DND-41 (cell line): Measurements from ENCODE around the gene AOPEP.

Experiments used
- ATAC-seq: fragments of 200-7000 bp; cut with Tn5 transposase; 3 replicates; pipeline ENCODE4 v1.9.1; 2021; ENCODE audit warnings: low read depth; ENCODE audit not compliant: insufficient read depth
- DNase-seq: peaks from one replicate; pipeline ENCODE4 v3.0.0-alpha.2; 2020
- H2AFZ ChIP-seq: 2 replicates; pipeline ENCODE4 v1.6.0; 2012; ENCODE audit warnings: low read depth, low read length
- H3K27ac ChIP-seq: 2 replicates; pipeline ENCODE4 v1.5.1; 2012; ENCODE audit warnings: low read length, inconsistent platforms
- H3K27me3 ChIP-seq: fragments of 200-600 bp; sonication (generic); 2 replicates; pipeline ENCODE4 v1.6.0; 2012; ENCODE audit warnings: low read length, mild to moderate bottlenecking, inconsistent platforms; ENCODE audit not compliant: insufficient read depth, poor library complexity
- H3K36me3 ChIP-seq: 2 replicates; pipeline ENCODE4 v1.5.1; 2012; ENCODE audit warnings: low read length, inconsistent platforms; ENCODE audit not compliant: insufficient read depth
- H3K4me1 ChIP-seq: 2 replicates; pipeline ENCODE4 v1.5.1; 2012; ENCODE audit warnings: mild to moderate bottlenecking, low read length; ENCODE audit not compliant: insufficient read depth
- H3K4me2 ChIP-seq: 2 replicates; pipeline ENCODE4 v1.6.0; 2012; ENCODE audit warnings: mild to moderate bottlenecking, moderate library complexity, low read length, inconsistent platforms; ENCODE audit not compliant: insufficient read depth
- H3K4me3 ChIP-seq, 2 experiments: fragments of 200-600 bp in 1 of 2; shearing (Covaris generic) in 1 of 2; 2 replicates each; pipeline ENCODE4 v1.5.1; 2012 to 2016; ENCODE audit warnings: inconsistent platforms in 2 of 2, low read length in 2 of 2, mild to moderate bottlenecking in 2 of 2, low read depth in 1 of 2, moderate library complexity in 1 of 2
- H3K79me2 ChIP-seq: 2 replicates; pipeline ENCODE4 v1.6.0; 2012; ENCODE audit warnings: low read length, inconsistent platforms; ENCODE audit not compliant: insufficient read depth
- H3K9ac ChIP-seq: 2 replicates; pipeline ENCODE4 v1.6.0; 2012; ENCODE audit warnings: low read depth, mild to moderate bottlenecking, inconsistent platforms, low read length, moderate library complexity
- H3K9me3 ChIP-seq: 2 replicates; pipeline ENCODE4 v1.5.1; 2012; ENCODE audit warnings: low read length, moderate library complexity, mild to moderate bottlenecking, inconsistent platforms; ENCODE audit not compliant: insufficient read depth, severe bottlenecking
- H4K20me1 ChIP-seq: 2 replicates; pipeline ENCODE4 v1.6.0; 2012; ENCODE audit warnings: low read length; ENCODE audit not compliant: insufficient read depth
- CTCF ChIP-seq: IDR thresholded peaks from 2 replicates; pipeline ENCODE4 v1.5.1; 2012; ENCODE audit warnings: borderline replicate concordance, low read length, moderate library complexity, mild to moderate bottlenecking; ENCODE audit not compliant: poor library complexity, severe bottlenecking; ENCODE audit errors: extremely low read depth
- EZH2 ChIP-seq: IDR thresholded peaks from 3 replicates; pipeline ENCODE4 v1.6.1; 2012; ENCODE audit warnings: borderline replicate concordance, low read depth, mild to moderate bottlenecking, moderate library complexity, low read length, inconsistent platforms; ENCODE audit not compliant: severe bottlenecking

Gene AOPEP

DNA sequence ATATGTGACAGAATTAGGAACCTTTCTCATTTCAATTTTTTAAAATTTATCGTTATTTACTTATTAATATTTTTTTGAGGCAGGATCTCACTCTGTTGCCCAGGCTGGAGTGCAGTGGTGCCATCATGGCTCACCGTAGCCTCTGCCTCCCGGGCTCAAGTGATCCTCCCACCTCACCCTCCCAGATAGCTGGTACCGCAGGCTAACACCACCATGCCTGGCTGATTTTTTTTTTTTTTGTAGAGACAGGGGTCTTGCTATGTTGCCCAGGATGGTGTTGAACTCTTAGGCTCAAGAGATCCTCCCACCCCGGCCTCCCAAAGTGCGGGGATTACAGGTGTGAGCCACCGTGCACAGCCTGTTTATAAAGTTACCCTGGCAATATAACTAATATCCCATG lies 275.2 kb downstream of the AOPEP start:
- H3K79me2 ChIP-seq, result no peaks in the 10 kb centered on the region
- H3K4me1 ChIP-seq, result no peaks in the 10 kb centered on the region
- H3K9ac ChIP-seq, result no peak overlapping the region
- no peak overlapping the region for H3K4me2 ChIP-seq
- H3K9me3 ChIP-seq, result no peaks in the 10 kb centered on the region
- no peak overlapping the region for H3K27ac ChIP-seq
- no peak for DNase-seq
- no peaks in the 10 kb centered on the region for H3K27me3 ChIP-seq
- H3K4me3 ChIP-seq, result no peak overlapping the region
- TF ChIP-seq CTCF (no peak), EZH2 (no peak)
- no peaks in the 10 kb centered on the region for H4K20me1 ChIP-seq
- no peaks in the 10 kb centered on the region for H3K36me3 ChIP-seq
- no peak overlapping the region for H2AFZ ChIP-seq
- no peak for ATAC-seq

GRCh38 chr9:95003689-95004410 lies 277.4 kb downstream of the AOPEP start:
- no peak for ATAC-seq
- Histone ChIP-seq H3K4me3 (no peak overlapping the region), H3K27ac (no peak overlapping the region)

DNA sequence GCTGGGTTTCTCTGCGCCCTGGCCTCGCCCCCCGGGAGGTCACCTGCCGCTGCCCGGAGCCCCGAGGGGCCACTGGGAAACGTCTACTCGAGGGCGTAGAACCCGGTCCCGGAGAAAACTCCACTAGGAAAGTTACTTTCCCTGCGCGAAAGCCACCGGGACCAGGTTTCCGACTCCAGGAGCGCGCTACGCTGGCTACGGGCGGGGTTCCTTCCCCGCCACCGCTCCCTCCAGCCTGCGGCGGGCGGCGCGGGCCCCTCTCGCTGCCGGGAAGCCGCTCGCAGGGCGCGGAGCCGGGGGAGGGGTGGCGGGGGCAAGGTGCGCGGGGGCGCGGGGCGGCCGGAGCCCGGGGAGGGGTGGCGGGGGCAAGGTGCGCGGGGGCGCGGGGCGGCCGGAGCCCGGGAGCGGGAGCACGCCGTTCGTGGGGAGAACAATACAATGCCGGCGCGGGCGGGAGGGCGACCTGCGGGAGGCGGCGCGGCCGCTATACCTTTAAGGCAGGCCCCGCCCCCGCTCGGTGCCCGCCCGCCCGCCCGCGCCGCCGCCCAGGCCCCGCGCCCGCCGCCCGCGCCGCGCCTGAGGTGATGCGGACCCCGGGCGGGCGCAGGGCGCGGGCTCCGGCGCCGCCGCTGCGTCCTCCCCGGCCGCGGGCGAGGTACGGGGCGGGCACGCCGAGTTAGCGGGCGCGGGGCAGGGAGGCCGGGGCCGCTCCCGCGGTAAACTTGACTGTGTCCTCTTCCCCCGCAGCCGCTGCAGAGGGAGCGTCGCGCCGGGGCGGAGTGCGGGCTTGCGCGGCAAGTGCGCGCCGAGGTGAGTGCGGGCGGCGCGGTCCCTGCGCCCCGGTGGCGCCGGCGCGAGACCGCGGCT lies 278.1 kb downstream of the AOPEP start:
- no peaks in the 10 kb centered on the region for H3K4me1 ChIP-seq
- H2AFZ ChIP-seq, result no peak overlapping the region
- H3K4me3 ChIP-seq, result no peak overlapping the region
- H3K79me2 ChIP-seq, result no peaks in the 10 kb centered on the region
- no peak overlapping the region for H3K4me2 ChIP-seq
- no peaks in the 10 kb centered on the region for H3K27me3 ChIP-seq
- no peak overlapping the region for H3K27ac ChIP-seq
- ATAC-seq, result no peak
- DNase-seq, result no peak
- H3K9ac ChIP-seq, result no peak overlapping the region
- TF ChIP-seq CTCF, result no peak
- no peak for TF ChIP-seq EZH2
- no peaks in the 10 kb centered on the region for H3K9me3 ChIP-seq
- H3K36me3 ChIP-seq, result no peaks in the 10 kb centered on the region
- H4K20me1 ChIP-seq, result no peaks in the 10 kb centered on the region

More at GRCh38 chr9:95003689-95004410, 277.4 kb downstream of the AOPEP start:
- Histone ChIP-seq H3K27me3 (no peaks in the 10 kb centered on the region), H3K79me2 (no peaks in the 10 kb centered on the region), H3K4me2 (no peak overlapping the region), H2AFZ (no peak overlapping the region), H4K20me1 (no peaks in the 10 kb centered on the region), H3K4me1 (no peaks in the 10 kb centered on the region), H3K9ac (no peak overlapping the region), H3K9me3 (no peaks in the 10 kb centered on the region), H3K36me3 (no peaks in the 10 kb centered on the region)
- TF ChIP-seq EZH2 (no peak), CTCF (no peak)
- no peak for DNase-seq
